Measurements from ENCODE around the gene ITGA1.
"Not testable (repeated sequence)": the region's sequence is repeated elsewhere in the genome, so short reads cannot be mapped to it uniquely, and the experiment has no call there.

The ITGA1 gene

DNA sequence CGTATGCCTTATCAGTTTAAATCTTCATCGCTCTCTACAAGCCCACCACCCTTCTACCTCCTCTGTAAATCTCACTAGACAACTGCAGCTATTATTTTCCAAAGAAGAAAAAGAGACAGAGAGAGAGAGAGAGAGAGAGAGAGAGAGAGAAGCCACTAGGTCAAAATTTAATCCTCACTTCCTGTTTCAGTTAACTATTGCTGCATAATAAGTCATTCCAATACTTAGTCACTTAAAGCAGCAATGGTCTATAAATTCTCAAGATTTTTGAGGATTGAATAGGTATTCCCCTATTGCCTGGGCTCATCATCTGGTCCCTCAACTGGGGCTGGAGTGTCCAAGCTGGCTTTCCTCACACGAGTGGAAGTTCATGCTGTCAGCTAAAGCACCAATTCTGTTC, 68.8 kb downstream of the ITGA1 start:
- in situ Hi-C loops (cut with HindIII; ENCODE audit: low sequenced_read_pairs): no loop called here

DNA sequence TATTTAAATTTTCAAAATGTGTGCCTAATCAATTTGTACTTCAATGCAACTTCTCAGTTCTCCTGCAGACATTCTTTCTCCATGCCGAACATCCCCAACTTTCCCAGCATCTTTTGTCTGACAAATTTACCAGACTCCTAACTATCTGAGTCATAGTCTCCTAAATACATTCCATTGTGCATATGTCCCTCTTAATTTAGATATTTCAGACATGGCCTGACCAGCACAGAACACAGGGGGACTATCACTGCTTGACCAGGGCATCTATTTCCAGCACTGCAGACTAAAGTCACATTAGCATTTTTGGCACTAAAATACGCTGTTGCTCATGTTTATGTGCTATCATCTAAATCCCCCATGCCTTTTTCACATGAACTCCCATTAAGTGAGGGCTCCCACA, 71.9 kb downstream of the ITGA1 start:
- in situ Hi-C loops (cut with HindIII; ENCODE audit: low sequenced_read_pairs): no loop called here

DNA sequence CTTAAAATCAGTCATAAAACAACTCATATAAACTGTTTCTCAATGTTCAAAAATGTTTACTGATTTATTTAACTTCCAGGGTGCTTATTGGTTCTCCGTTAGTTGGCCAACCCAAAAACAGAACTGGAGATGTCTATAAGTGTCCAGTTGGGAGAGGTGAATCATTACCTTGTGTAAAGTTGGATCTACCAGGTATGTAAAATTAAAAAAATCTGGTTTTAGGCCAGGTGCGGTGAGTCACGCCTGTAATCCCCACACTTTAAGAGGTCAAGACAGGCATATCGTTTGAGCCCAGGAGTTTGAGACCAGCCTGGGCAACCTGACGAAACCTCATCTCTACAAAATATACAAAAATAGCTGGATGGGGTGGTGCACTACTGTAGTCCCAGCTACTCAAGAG, 73.7 kb downstream of the ITGA1 start:
- in situ Hi-C loops (cut with HindIII; ENCODE audit: low sequenced_read_pairs): no loop called here

DNA sequence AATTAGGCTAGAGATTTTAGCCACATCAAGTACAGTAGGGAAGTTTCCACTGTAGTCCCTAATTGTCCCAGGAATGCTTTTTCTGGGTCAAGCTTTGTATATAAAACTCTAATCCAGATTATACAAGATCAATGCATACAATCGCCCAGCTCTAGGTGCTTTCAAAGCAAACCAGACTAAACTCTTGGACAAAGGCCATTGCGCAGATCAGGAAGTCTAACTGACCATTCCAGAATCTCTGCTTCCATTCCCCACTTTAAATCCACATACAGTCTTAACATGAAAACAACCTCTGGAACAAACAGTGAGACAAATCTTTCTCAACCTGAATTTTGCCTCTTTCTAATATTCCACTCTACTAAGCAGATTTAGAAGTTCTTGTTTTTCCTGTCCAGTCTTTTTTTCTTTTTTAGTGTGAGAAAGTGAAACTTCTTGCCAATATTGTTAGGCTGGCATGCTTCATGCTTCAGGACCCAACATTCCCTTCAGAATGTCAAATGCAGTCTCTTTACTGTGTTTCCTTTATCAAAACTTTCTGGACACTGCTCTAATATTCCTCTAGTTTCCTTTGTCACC, 76.1 kb downstream of the ITGA1 start:
- in situ Hi-C loops (cut with HindIII; ENCODE audit: low sequenced_read_pairs): no loop called here

DNA sequence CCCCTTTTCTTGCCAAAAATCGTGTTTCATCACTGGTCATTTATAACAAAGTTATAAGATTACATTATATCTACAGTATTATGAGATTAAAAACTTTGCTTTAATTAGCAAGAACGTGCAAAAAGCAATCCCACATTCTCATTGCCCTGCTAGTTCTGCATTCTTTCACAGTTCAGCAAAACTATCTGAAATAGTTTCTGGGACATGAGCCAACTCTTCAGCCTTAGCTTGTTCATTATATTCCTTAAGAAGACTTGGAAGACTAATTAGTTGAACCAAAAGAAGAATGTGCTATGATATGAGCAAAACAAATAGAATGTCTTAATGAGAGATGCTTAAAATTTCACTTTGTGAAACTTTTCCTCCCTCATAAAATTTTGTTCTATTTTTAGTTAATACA, 76.7 kb downstream of the ITGA1 start:
- in situ Hi-C loops (cut with HindIII; ENCODE audit: low sequenced_read_pairs): no loop called here

DNA sequence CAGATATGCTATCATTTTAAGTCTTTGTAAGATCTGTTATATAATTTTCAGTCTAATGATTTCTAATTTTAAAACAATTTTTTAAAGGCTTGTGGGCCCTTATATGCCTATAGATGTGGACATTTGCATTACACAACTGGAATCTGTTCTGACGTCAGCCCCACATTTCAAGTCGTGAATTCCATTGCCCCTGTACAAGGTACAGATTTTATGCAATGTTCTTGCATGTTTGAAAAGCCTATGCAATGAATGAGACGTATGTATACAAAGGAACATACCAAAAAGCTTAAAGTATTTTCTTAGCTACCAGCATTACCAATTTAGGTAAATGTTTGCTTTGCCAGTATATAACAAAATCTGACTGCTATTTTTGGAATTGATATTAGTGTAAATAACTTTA, 77.2 kb downstream of the ITGA1 start:
- in situ Hi-C loops (cut with HindIII; ENCODE audit: low sequenced_read_pairs): no loop called here

DNA sequence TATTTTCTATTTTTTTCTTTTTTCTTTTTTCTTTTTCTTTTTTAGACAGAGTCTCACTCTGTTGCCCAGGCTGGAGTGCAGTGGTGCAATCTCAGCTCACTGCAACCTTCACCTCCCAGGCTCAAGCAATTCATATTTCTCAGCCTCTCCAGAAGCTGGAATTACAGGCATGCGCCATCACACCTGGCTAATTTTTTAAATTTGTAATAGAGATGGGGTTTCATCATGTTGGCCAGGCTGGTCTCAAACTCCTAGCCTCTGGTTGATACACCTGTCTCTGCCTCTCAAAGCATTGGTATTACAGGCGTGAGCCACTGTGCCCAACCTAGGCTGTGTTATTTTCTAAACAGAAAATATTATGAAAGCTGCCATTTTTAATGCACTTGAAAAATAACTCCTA, 78.3 kb downstream of the ITGA1 start:
- in situ Hi-C loops (cut with HindIII; ENCODE audit: low sequenced_read_pairs): not testable (repeated sequence)

DNA sequence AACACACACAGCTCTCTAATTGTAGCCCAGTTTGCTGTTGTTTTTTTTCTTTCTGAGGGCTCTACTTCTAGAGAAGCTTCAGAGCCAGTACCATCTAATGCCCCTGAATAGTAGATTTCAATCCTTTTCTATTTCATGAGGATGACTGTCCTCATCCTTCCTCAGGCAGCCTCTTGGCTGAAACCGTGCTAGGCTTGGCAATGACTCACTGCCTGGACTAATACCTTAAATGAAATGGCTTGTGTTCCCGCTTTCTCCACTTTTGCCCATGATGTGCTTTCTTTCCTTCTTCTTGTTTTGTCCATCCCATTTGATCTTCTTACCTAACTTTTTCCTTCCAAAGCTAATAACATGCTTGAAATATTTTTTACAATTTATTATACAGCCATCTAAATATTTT, 80.1 kb downstream of the ITGA1 start:
- in situ Hi-C loops (cut with HindIII; ENCODE audit: low sequenced_read_pairs): no loop called here

DNA sequence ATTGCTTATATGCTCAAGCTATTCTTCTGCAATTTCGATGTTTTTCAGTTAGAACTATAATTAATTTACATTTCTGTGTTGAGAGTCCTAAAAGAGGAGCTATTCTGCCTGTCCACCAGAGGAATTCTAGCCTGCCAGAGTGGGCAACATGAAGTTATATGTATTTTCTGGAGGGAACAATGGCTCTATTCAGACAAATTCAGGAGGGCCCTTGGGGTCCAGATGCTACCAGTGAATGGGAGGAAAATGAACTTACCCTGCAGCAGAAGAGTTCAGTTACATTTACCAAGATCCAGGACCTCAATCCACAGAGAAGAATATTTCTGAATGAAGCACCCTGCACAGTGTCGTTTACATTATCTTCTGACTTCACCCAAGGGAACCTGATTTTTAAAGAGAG, 80.7 kb downstream of the ITGA1 start:
- in situ Hi-C loops (cut with HindIII; ENCODE audit: low sequenced_read_pairs): no loop called here

DNA sequence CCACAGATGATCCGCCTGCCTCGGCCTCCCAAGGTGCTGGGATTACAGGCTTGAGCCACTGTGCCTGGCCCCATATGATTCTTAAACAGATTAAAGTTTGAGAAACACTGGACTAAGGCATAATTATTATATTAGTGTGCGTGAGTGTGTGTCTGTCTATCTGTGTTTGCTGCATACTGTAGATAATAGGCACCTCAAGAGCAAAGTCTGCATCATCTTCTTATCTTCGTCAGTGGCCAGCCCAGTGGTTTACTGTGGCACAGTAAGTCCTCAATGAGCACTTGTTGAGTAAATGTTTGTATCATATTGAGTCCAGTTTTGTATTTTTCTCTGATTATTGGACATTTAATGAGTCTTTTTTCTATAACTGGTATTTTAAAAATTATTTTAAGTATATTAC, 81.7 kb downstream of the ITGA1 start:
- in situ Hi-C loops (cut with HindIII; ENCODE audit: low sequenced_read_pairs): no loop called here

DNA sequence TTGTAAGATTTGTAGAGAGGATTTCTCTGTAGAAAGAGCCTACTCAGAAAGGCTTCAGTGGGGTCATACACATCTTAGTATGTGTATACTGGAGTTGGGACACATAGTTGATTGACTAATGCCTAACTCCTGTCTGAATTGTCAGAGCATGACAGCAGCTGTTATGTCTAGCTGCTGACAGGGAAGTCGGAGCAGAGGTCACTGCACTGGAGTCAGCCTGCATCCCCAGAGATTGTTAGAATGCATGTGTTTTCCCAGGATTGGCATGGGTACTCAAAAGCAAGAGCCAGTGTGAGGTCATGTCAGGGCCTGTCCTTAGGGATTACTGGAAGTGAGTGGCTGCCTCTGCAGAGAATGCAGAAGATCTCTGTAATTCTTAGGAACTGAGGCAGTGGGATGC, 82.7 kb downstream of the ITGA1 start:
- in situ Hi-C loops (cut with HindIII; ENCODE audit: low sequenced_read_pairs): no loop called here

DNA sequence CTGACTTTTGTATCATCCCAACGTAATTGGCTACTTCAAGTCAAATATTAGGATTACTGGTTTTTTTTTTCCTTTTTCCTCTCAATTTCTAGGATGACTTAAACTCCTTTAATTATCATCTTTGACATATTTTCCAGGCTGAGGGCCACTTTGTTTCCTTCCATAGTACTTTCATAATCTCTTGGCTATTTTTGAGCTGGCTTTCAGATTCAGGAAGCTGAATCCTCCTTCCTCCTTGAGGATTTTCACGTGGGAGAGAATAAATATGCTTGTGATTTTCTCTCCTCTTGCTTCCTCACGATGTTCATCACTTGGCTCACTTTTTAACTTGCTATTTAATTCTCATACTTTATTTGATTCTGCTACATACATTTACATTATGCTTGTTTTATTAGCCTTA, 88.1 kb downstream of the ITGA1 start:
- in situ Hi-C loops (cut with HindIII; ENCODE audit: low sequenced_read_pairs): no loop called here

DNA sequence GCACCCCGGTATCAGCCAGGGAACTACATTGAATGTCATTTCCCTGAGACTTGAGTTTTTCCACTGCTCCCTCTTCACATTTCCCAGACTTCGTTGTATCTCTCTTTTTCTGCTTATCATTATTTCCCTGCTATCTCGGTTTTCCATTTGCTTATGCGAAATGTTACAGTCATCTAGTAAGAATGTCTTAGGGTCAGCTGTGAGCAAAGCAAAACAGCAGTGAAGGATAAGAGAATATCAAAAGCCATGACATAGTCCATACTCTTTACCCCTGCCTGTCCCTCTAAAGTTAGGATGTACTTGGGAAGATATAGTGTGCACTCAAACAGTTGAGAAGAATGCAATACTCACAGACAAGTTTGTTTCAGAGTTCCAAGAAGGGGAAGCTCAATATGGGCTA, 88.7 kb downstream of the ITGA1 start:
- in situ Hi-C loops (cut with HindIII; ENCODE audit: low sequenced_read_pairs): no loop called here

DNA sequence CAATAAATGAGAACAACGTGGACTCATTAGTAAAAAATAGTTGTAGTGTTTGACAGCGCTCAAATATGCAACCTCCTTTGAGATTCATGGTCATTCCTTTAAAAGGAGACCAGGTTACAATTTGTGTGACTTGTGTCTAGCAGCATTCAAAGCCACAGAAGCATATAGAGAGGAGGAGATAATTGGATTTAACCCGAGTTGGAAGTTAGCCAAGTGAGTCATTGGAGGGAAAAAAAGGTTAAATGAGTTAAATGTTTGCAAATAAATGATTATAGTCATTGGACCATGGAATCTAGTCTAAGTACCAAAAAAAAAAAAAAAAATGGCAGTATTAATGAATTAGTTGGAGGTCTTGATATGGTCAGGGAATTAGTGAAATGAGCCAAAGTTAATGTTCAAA, 90.9 kb downstream of the ITGA1 start:
- in situ Hi-C loops (cut with HindIII; ENCODE audit: low sequenced_read_pairs): no loop called here

DNA sequence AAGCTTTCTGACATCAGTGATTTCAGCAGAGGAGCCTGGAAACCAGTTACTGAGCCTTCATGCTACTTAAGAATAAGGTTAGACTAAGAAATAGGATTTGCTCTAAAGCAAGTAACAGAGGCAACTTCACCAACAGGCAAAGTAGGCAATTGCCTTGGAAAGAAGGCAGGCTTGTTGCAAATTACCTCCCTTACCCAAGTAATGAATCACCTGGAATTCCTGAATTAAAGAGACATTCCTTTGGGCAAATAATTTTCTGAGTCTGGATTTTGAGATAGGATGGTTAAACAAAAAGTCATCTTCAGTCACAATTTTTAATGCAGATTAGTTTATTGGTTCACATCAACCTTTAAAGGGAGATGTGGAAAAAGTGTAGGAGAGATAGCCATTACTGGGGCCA, 92.8 kb downstream of the ITGA1 start:
- in situ Hi-C loops (cut with HindIII; ENCODE audit: low sequenced_read_pairs): no loop called here

DNA sequence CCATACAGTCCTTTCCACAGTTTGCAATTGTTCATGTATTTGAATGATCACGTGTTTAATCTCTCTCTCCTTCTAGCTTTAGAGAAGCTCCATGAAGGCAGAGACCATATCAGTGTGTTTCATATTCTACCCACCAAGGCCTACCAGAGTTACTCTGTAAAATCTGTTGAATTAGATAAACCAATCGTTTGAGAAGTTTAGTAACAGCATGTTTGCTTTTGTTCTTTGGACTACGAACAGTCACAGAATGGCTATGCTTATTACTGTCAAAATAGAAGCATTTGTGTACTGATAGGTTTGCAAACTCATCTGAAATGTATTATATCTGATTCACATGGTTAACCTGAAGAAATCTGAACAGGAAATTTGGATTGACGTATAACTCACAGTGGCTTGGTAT, 93.8 kb downstream of the ITGA1 start:
- in situ Hi-C loops (cut with HindIII; ENCODE audit: low sequenced_read_pairs): no loop called here

DNA sequence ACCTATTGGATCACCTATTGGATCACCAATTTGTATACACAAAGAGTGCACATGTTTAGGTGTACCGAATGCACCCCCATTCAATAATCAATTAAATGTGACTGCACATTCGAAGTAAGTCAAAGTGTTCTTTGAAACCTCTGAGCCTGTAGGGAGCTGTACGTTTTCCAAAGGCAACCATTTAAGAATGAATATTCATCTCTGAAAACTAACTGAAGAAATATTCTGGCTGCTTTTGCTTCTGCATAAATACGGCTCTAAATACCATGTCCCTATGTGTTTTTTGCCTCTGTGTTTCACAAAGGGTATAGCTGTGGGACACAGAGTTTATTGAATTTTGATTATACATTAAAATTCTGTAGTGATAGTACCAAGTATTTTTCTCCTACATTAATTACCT, 95.4 kb downstream of the ITGA1 start:
- in situ Hi-C loops (cut with HindIII; ENCODE audit: low sequenced_read_pairs): no loop called here

DNA sequence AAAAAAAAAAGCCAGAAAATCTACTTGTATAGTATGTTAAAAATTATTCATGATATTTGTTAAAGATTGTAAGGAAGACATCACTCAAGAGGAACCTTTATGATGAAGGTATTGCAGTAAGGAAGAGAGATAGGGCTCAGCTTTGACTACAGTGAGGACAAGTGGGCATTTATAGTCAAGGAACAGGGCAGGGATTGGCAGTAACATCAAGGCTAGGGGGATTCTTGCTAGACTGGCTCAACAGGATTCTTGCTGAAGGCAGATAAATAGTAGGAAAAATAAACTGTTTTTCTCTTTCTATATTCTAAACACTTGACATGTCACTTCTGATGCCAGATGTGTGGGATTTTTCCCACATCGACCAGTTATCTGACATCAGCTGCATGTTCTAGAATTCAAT, 96.7 kb downstream of the ITGA1 start:
- in situ Hi-C loops (cut with HindIII; ENCODE audit: low sequenced_read_pairs): no loop called here

DNA sequence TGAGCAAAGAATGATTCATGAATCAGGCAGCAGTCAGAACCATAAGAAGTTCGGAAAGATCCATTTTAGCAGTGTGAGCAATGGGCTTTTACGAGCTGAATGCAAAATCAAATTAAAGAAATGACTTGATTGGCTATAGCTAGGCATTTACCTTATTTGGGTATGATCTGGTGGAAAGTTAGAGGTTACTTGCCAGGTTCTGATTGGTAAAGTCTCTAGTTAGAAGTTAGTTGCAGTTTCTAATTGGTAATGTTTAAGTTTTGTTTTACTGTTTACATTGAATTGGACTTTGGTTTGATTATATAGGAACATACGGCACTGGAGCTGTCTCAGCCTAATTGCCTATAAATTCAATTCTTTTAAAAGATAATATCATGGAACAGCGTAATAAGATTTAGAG, 97.9 kb downstream of the ITGA1 start:
- in situ Hi-C loops (cut with HindIII; ENCODE audit: low sequenced_read_pairs): no loop called here

DNA sequence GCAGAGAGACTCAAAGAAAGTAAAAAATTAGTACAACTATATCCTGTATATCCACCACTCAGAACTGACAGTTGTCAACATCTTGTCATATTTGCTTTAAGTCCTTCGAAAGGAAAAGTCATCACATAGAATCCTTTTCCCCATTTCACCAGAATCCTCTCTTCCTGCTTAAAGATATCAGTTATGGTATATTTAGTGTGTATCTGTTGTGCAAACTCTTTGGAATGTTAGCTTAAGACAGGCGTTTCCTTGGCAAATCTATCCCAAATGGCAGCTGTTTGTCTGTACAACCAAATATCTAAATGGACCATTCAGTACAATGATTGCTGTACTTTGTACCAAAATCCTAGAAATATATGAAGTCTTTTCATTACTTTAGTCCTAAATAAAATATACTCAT, 98.5 kb downstream of the ITGA1 start:
- in situ Hi-C loops (cut with HindIII; ENCODE audit: low sequenced_read_pairs): no loop called here

DNA sequence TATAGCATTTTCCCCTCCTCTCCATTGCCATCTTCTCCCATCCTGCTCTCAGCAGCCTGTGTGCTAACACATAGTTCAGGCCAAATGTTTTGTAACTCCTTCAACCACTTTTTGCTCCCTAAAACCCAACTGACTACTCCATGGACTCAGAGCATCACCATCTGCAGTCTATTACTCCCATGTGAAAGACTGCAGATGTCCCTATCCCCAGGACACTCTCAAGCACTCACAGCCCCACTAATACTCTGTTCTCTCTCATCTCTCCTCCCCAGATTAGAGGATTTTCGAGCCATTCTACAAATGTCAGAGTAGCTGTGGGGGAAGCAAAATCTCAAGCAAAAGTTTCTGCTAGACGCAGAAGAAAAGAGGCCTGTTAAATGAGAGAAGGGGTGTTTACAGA, 99.3 kb downstream of the ITGA1 start:
- in situ Hi-C loops (cut with HindIII; ENCODE audit: low sequenced_read_pairs): no loop called here

DNA sequence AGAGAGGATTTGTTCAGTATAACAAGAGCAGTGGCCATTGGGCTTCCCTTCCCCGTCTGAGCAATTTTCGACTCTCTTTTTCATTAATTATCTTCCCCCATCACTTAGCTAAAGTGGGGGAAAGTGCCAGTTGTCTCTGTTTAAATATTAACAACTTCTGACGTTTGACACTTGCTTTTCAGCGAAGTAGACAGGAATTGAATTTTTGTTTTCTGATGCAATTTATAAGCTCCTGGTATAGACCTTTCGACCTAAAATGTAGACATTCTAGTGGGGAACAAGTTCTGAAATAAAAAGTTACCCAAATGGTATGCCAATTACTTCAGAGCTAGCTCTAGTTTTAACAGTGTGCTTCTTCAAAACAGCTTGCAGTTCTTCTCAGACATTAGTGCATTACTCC, 100.6 kb downstream of the ITGA1 start:
- in situ Hi-C loops (cut with HindIII; ENCODE audit: low sequenced_read_pairs): no loop called here

DNA sequence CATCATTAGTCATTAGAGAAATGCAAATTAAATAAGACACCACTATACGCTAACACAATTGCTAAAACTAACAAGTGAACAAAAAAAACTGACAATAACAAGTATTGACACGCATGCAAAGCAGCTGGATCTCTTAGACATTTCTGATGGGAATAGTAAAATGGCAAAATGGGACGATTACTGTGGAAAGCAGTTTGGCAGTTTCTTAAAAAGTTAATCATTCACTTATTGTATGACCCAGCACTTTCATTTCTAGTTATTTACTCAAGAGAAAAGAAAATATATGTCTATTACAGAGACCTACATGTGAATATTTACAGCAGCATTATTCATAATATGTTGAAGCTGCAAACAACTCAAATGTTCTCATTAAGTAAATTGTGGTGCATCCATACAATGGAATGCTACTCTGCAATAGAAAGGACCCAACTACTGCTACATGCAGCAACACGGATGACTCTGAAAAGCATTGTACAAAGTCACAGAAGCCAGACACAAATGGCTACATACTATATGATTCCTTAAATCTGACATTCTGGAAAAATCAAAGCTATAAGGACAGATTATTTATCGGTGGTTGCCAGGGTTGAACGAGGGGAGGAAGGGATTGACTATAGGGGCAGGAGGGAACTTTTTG, 104.6 kb downstream of the ITGA1 start:
- in situ Hi-C loops (cut with HindIII; ENCODE audit: low sequenced_read_pairs): no loop called here

Data from endothelial cell of hepatic sinusoid (primary cell).